Spinal cord (tissue), 10 donors: ENCODE results near the gene MACROD2. TPM values are rescaled to one million over a fixed set of nuclear protein-coding genes. Genes with fewer than 3 reads are reported as not detected.
A peak's percentile ranks its signal among the peaks of the same experiment; 100 is the strongest.

Experiments
- DNase-seq, 6 donors: peaks; one replicate each; pipeline versions ENCODE4 v3.0.0 to v3.0.0-alpha.2; 2013 to 2015; ENCODE audit warnings: low spot score in 6 of 6, low read depth in 4 of 6
- H3K27ac ChIP-seq: one replicate; pipeline ENCODE4 v1.5.1; 2013; ENCODE audit warnings: low read depth, low read length, control low read depth
- H3K27me3 ChIP-seq: one replicate; pipeline ENCODE4 v1.6.1; 2013; ENCODE audit warnings: low read length; ENCODE audit not compliant: control insufficient read depth, insufficient read depth
- H3K36me3 ChIP-seq: one replicate; pipeline ENCODE4 v1.6.1; 2013; ENCODE audit warnings: low read length; ENCODE audit not compliant: control insufficient read depth, insufficient read depth
- H3K4me1 ChIP-seq: one replicate; pipeline ENCODE4 v1.6.1; 2013; ENCODE audit warnings: low read length; ENCODE audit not compliant: control insufficient read depth, insufficient read depth
- H3K4me3 ChIP-seq: one replicate; pipeline ENCODE4 v1.5.1; 2013; ENCODE audit warnings: low read depth, low read length, control low read depth
- H3K9me3 ChIP-seq: one replicate; pipeline ENCODE4 v1.6.1; 2013; ENCODE audit warnings: low read length; ENCODE audit not compliant: control insufficient read depth, insufficient read depth
- WGBS: methylation state at CpG from one replicate; pipeline ENCODE4 v1.1.5; 2013; ENCODE audit warnings: missing lambda C conversion rate; ENCODE audit not compliant: insufficient coverage; 5-methylcytosine and 5-hydroxymethylcytosine counted together
- polyA plus RNA-seq, 2 donors: library from polyadenylated mRNA; unstranded; fragments of 120-200 nt; gene quantifications; one replicate each; pipeline ENCODE4 v1.2.1, GENCODE V29; 2013; ENCODE audit not compliant: insufficient read length in 2 of 2
- total RNA-seq, 2 donors: library from RNA; depleted of rRNA in 1 of 2; stranded (reverse); fragments of 120-200 nt in 1 of 2; fragments of >200 nt in 1 of 2; gene quantifications; one replicate each; pipeline versions ENCODE4 v1.2.3 to v1.2.4, GENCODE V29; 2013 to 2014
- donor health status: healthy.

MACROD2 gene
- total and polyA plus RNA-seq, 4 donors, result 16.2 to 34.0 (median 23.6) TPM

DNA sequence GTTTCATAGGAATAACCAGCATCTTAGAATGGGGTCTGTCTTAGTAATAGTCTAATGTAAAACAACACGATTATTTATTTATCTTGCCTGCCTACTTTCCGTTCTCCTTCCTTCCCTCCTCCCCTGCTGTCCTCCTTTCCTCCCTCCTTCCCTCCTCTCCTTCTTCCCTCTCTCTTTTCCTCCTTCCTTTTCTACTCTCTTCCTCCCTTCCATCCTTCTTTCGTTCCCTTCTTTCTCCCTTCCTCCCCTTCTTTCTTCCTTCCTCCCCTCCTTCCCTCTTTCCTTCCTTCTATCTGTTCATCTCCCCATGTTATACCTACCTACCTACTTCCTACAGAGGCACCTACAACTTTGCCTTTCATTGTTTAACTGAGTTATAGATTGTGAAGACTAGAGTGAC, 1637.4 kb downstream of the MACROD2 start:
- no peak overlapping the region for H3K4me3 ChIP-seq
- no peaks in the 10 kb centered on the region for H3K4me1 ChIP-seq
- H3K36me3 ChIP-seq, result no peaks in the 10 kb centered on the region
- H3K27me3 ChIP-seq, result no peaks in the 10 kb centered on the region
- no peaks in the 10 kb centered on the region for H3K9me3 ChIP-seq
- 85% methylated on average over 2 of the region's 3 CpGs for WGBS
- no peak overlapping the region for H3K27ac ChIP-seq
- DNase-seq, result no peak

DNA sequence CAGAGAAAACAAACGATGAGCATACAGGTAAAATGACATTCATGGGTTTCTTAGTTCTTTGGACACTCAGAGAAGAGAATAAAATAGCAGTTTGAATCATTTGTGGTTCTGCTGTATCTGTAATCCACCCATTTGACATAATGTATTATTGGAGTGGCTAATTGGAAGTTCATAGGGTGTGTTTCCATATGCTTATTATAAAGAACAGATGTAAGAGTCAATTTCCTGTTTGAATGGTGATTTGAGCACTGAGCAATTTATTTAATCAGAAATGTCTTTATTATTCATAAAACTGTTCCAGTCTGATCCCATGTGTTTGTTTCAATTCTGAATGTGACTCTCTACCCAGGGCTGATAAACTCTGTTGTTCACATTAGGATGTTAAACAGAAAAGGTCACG, 1638.8 kb downstream of the MACROD2 start:
- H3K27me3 ChIP-seq, result no peaks in the 10 kb centered on the region
- H3K27ac ChIP-seq, result no peak overlapping the region
- 100% methylated on average over 1 of the region's 2 CpGs for WGBS
- no peak for DNase-seq
- no peaks in the 10 kb centered on the region for H3K36me3 ChIP-seq
- H3K4me3 ChIP-seq, result no peak overlapping the region
- no peaks in the 10 kb centered on the region for H3K4me1 ChIP-seq
- H3K9me3 ChIP-seq, result no peaks in the 10 kb centered on the region

- 31% methylated on average over 5 of the region's 5 CpGs for WGBS
- H3K36me3 ChIP-seq, result no peaks in the 10 kb centered on the region
- H3K9me3 ChIP-seq, result no peaks in the 10 kb centered on the region
- peak in 1 of 6 donors; percentile 25 for DNase-seq
- no peaks in the 10 kb centered on the region for H3K27me3 ChIP-seq
- no peak overlapping the region for H3K27ac ChIP-seq
- no peaks in the 10 kb centered on the region for H3K4me1 ChIP-seq
- no peak overlapping the region for H3K4me3 ChIP-seq
Observed at GRCh38 chr20:15637546-15637945, 1642.2 kb downstream of the MACROD2 start.

GRCh38 chr20:15637950-15638754, 1642.8 kb downstream of the MACROD2 start:
- H3K4me3 ChIP-seq, result no peak overlapping the region
- H3K4me1 ChIP-seq, result no peaks in the 10 kb centered on the region
- H3K27ac ChIP-seq, result no peak overlapping the region
- no peaks in the 10 kb centered on the region for H3K27me3 ChIP-seq
- no peaks in the 10 kb centered on the region for H3K9me3 ChIP-seq
- 39% methylated on average over 3 of the region's 5 CpGs for WGBS
- H3K36me3 ChIP-seq, result no peaks in the 10 kb centered on the region
- DNase-seq, result peak in 2 of 6 donors; percentile 54 to 61

GRCh38 chr20:15638816-15639215, 1643.5 kb downstream of the MACROD2 start:
- Histone ChIP-seq H3K36me3 (no peaks in the 10 kb centered on the region), H3K4me1 (no peaks in the 10 kb centered on the region), H3K9me3 (no peaks in the 10 kb centered on the region), H3K27ac (no peak overlapping the region), H3K27me3 (no peaks in the 10 kb centered on the region), H3K4me3 (no peak overlapping the region)
- DNase-seq, result no peak
- WGBS, result 74% methylated on average over 5 of the region's 5 CpGs

DNA sequence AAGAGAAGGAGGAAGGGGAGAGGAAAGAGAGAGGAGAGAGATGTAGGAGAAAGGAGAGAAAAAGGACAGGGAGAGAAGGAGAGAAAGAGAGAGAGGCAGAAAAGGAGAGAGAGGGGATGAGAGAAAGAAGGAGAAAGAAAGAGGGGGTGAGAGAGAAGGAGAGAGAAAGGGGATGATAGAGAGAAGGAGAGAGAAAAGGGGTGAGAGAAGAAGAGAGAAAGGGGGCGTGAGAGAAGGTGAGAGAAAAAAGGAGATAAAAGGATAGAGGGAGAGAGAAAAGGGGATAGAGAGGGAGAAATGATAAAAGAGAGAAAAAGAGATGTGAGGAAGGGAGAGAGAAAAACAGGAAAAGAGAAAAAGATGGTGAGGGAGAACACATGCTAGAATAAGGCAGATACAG, 1644.5 kb downstream of the MACROD2 start:
- no peak overlapping the region for H3K27ac ChIP-seq
- no peaks in the 10 kb centered on the region for H3K9me3 ChIP-seq
- no peak for DNase-seq
- H3K4me1 ChIP-seq, result no peaks in the 10 kb centered on the region
- no peak overlapping the region for H3K4me3 ChIP-seq
- 93% methylated on average over 1 of the region's 1 CpG for WGBS
- no peaks in the 10 kb centered on the region for H3K27me3 ChIP-seq
- no peaks in the 10 kb centered on the region for H3K36me3 ChIP-seq

DNA sequence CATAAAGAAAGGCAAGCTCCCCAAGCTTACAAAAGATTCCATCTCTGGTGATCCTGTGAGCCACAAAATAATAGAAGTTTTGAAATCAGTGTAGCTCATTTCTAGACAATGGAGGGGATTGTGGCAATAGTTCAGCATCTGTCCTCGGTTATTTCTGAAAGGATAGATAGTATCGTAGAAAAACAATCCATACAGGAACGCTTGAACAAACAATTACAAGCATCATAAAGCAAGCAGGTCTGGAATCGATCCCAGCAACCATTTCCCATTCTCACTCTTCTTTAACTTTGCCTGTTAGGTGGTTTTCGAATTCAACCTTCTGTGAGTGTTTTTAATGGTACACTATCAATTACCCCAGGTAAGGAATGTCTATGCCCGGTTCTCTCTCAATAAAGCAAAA, 1646.8 kb downstream of the MACROD2 start:
- DNase-seq, result peak in 1 of 6 donors; percentile 61
- WGBS, result no CpG with 5 or more reads among the region's 6 CpGs
- no peak overlapping the region for H3K4me3 ChIP-seq
- H3K27ac ChIP-seq, result no peak overlapping the region
- H3K27me3 ChIP-seq, result no peaks in the 10 kb centered on the region
- no peaks in the 10 kb centered on the region for H3K36me3 ChIP-seq
- H3K4me1 ChIP-seq, result no peaks in the 10 kb centered on the region
- H3K9me3 ChIP-seq, result no peaks in the 10 kb centered on the region

GRCh38 chr20:15642676-15643075, 1647.4 kb downstream of the MACROD2 start:
- no peaks in the 10 kb centered on the region for H3K27me3 ChIP-seq
- no peaks in the 10 kb centered on the region for H3K36me3 ChIP-seq
- no peak overlapping the region for H3K4me3 ChIP-seq
- no peak overlapping the region for H3K27ac ChIP-seq
- 78% methylated on average over 3 of the region's 4 CpGs for WGBS
- no peaks in the 10 kb centered on the region for H3K4me1 ChIP-seq
- no peaks in the 10 kb centered on the region for H3K9me3 ChIP-seq
- DNase-seq, result no peak

DNA sequence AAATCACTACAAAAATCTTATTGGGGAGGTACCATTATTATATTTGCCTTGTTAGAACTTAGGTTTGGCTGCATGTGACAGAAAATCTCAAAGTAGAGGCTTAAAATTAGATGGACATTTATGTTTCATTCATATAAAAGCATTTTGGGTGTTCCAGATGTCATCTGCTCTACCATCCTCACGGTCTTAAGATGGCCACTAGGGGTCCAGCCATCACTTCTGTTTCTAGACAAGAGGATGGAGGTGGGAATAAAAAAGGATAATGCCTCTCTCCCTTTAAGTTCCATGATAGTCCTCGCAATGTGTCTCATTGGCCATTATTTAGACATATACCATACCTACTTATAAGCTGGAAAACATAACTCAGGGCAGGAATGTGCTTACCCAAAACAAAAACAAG, 1648.4 kb downstream of the MACROD2 start:
- no peaks in the 10 kb centered on the region for H3K9me3 ChIP-seq
- WGBS, result 100% methylated on average over 1 of the region's 2 CpGs
- H3K4me1 ChIP-seq, result no peaks in the 10 kb centered on the region
- no peak for DNase-seq
- H3K4me3 ChIP-seq, result no peak overlapping the region
- H3K27ac ChIP-seq, result no peak overlapping the region
- H3K36me3 ChIP-seq, result no peaks in the 10 kb centered on the region
- no peaks in the 10 kb centered on the region for H3K27me3 ChIP-seq

GRCh38 chr20:15645816-15646215, 1650.5 kb downstream of the MACROD2 start:
- Histone ChIP-seq H3K4me3 (no peak overlapping the region), H3K27ac (no peak overlapping the region), H3K36me3 (no peaks in the 10 kb centered on the region), H3K27me3 (no peaks in the 10 kb centered on the region), H3K9me3 (no peaks in the 10 kb centered on the region), H3K4me1 (no peaks in the 10 kb centered on the region)
- DNase-seq, result no peak
- WGBS, result 60% methylated on average over 1 of the region's 2 CpGs
